PC-9 (cell line): Measurements from ENCODE around the gene THSD7B. TPM values are rescaled to one million over a fixed set of nuclear protein-coding genes. Genes with fewer than 3 reads are reported as not detected.

Experiments
- BruUV-seq: library from RNA; stranded (reverse); fragments of 400-500 nt; replicated peaks from 2 replicates; lab custom pipeline; 2021; lab: Mats Ljungman, UMichigan
- CTCF ChIA-PET: fragments of 300-600 bp; sonication (Branson Sonifier 250); formaldehyde crosslinking; loops from one replicate; lab custom pipeline; 2022; ENCODE audit warnings: antibody characterized with exemption; lab: Charles Lee
- POLR2A ChIA-PET: fragments of 300-600 bp; sonication (Branson Sonifier 250); formaldehyde crosslinking; loops from one replicate; lab custom pipeline; 2022; ENCODE audit warnings: antibody characterized with exemption; ENCODE audit not compliant: unreplicated experiment; lab: Charles Lee
- DNase-seq, 2 experiments: peaks; one replicate each; pipeline versions ENCODE4 v3.0.0 to v3.0.0-alpha.2; 2015 to 2022; ENCODE audit warnings: mixed read lengths in 1 of 2
- H2AFZ ChIP-seq: fragments of 200-600 bp; sonication (generic); 2 replicates; pipeline ENCODE4 v1.8.1; 2017; ENCODE audit warnings: antibody characterized with exemption
- H3F3A ChIP-seq: fragments of 200-600 bp; sonication (generic); 2 replicates; pipeline ENCODE4 v1.8.1; 2017; ENCODE audit warnings: antibody characterized with exemption, mild to moderate bottlenecking, low read depth; ENCODE audit not compliant: insufficient read depth
- H3K27ac ChIP-seq: fragments of 200-600 bp; sonication (generic); 2 replicates; pipeline ENCODE4 v1.6.1; 2016; ENCODE audit warnings: mixed run types
- H3K27me3 ChIP-seq: fragments of 200-600 bp; sonication (generic); 2 replicates; pipeline ENCODE4 v1.6.1; 2016; ENCODE audit warnings: low read depth, mixed run types; ENCODE audit not compliant: insufficient read depth
- H3K36me3 ChIP-seq: fragments of 200-600 bp; sonication (generic); 2 replicates; pipeline ENCODE4 v1.6.1; 2016; ENCODE audit warnings: low read depth, mixed run types
- H3K4me1 ChIP-seq: fragments of 200-600 bp; sonication (generic); replicated peaks from 2 replicates; pipeline ENCODE4 v1.6.1; 2016; ENCODE audit warnings: mixed run types; ENCODE audit not compliant: insufficient read depth
- H3K4me2 ChIP-seq: fragments of 200-600 bp; sonication (generic); 2 replicates; pipeline ENCODE4 v1.6.1; 2017; ENCODE audit warnings: mixed run types
- H3K4me3 ChIP-seq: fragments of 200-600 bp; sonication (generic); 2 replicates; pipeline ENCODE4 v1.6.1; 2016; ENCODE audit warnings: mixed run types
- H3K79me2 ChIP-seq: fragments of 200-600 bp; sonication (generic); 2 replicates; pipeline ENCODE4 v1.6.1; 2017; ENCODE audit warnings: low read depth, mixed run types
- H3K9me2 ChIP-seq: fragments of 200-600 bp; sonication (generic); 2 replicates; pipeline ENCODE4 v1.8.1; 2017; ENCODE audit warnings: mild to moderate bottlenecking; ENCODE audit not compliant: insufficient read depth
- H3K9me3 ChIP-seq: fragments of 200-600 bp; sonication (generic); 2 replicates; pipeline ENCODE4 v1.8.1; 2016; ENCODE audit warnings: low read depth; ENCODE audit not compliant: insufficient read depth
- H4K20me1 ChIP-seq: fragments of 200-600 bp; sonication (generic); 2 replicates; pipeline ENCODE4 v1.8.1; 2017; ENCODE audit not compliant: insufficient read depth
- EZH2 ChIP-seq: fragments of 200-600 bp; sonication (generic); IDR thresholded peaks from 2 replicates; pipeline ENCODE4 v1.8.0; 2017; ENCODE audit warnings: antibody characterized with exemption, low read depth
- intact Hi-C: fragments of 100-400 bp; cut with micrococcal nuclease; formaldehyde crosslinking; loops from one replicate; pipeline ENCODE4 v1.10.0; 2022; ENCODE audit not compliant: unreplicated experiment
- total RNA-seq: library from RNA; stranded (reverse); gene quantifications from 2 replicates; pipeline ENCODE4 v1.2.3, GENCODE V29; 2021
- TF ChIP-seq, protein P1 (sequence below): fragments of 200-600 bp; sonication (generic); conservative IDR thresholded peaks from 2 replicates; pipeline ENCODE4 v1.6.1; 2017; ENCODE audit warnings: mixed run types, antibody characterized with exemption, mild to moderate bottlenecking, moderate library complexity

Gene THSD7B
- total RNA-seq, 1 experiment from 2014 or later = not detected

DNA sequence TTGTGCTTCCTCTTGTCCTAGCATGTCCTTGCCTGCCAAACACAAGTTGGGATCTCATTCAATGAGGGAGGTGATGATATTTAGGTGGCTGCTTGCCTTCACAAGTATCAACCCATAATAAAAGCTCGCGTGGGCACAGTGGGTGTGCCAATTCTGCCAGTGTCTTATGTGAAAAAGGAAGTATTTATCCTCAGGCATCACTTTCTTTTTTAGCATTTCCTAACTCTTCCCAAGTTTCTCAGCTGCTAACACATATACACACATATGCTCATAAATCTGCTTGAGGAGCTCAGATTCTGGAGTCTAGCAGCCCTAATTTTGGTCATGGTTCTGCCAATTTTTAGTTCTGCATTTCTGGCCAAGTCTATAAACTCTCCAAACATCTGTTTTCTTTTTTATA lies 879.4 kb downstream of the THSD7B start:
- intact Hi-C loops = no loop called here
- no peak overlapping the region for H3K4me2 ChIP-seq
- H3K79me2 ChIP-seq = no peaks in the 10 kb centered on the region
- H3K27me3 ChIP-seq = no peaks in the 10 kb centered on the region
- H3K36me3 ChIP-seq = no peaks in the 10 kb centered on the region
- H3K27ac ChIP-seq = no peak overlapping the region
- no peaks in the 10 kb centered on the region for H3K9me2 ChIP-seq
- H2AFZ ChIP-seq = no peak overlapping the region
- H3K9me3 ChIP-seq = no peaks in the 10 kb centered on the region
- no peak for DNase-seq
- BruUV-seq = no TSS peak
- CTCF ChIA-PET = no interaction called here
- no peaks in the 10 kb centered on the region for H3F3A ChIP-seq
- no peak overlapping the region for H3K4me3 ChIP-seq
- TF ChIP-seq, protein P1, sequence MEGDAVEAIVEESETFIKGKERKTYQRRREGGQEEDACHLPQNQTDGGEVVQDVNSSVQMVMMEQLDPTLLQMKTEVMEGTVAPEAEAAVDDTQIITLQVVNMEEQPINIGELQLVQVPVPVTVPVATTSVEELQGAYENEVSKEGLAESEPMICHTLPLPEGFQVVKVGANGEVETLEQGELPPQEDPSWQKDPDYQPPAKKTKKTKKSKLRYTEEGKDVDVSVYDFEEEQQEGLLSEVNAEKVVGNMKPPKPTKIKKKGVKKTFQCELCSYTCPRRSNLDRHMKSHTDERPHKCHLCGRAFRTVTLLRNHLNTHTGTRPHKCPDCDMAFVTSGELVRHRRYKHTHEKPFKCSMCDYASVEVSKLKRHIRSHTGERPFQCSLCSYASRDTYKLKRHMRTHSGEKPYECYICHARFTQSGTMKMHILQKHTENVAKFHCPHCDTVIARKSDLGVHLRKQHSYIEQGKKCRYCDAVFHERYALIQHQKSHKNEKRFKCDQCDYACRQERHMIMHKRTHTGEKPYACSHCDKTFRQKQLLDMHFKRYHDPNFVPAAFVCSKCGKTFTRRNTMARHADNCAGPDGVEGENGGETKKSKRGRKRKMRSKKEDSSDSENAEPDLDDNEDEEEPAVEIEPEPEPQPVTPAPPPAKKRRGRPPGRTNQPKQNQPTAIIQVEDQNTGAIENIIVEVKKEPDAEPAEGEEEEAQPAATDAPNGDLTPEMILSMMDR = no peak
- no peak for TF ChIP-seq EZH2
- H3K4me1 ChIP-seq = no peaks in the 10 kb centered on the region
- POLR2A ChIA-PET = no interaction called here
- no peaks in the 10 kb centered on the region for H4K20me1 ChIP-seq

DNA sequence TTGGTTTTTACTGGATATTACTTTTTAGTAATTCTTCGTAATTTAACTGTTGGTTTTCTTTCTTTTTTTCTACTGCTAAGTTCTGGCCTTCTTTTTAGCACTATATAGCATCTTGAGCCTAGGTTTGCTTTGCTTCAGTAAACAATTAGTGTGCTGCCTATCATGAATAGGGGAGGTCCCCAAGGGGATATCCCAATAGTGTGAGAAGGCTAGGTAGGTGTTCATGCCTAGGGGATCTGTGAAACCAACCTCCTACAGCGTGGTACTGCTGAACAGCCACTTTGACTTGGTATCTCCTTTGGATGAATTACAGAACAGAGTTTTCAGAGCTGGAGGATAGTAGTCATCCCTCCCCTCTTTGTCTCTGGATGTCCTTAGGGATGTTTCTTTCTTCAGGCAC lies 888.7 kb downstream of the THSD7B start:
- no TSS peak for BruUV-seq
- H4K20me1 ChIP-seq = no peaks in the 10 kb centered on the region
- no peak overlapping the region for H3K4me2 ChIP-seq
- H3K9me3 ChIP-seq = no peaks in the 10 kb centered on the region; the same call in 1 of the 2 replicates
- no peaks in the 10 kb centered on the region for H3K27me3 ChIP-seq
- no peaks in the 10 kb centered on the region for H3K79me2 ChIP-seq
- H3K9me2 ChIP-seq = no peaks in the 10 kb centered on the region
- no peak for DNase-seq
- no peak overlapping the region for H3K4me3 ChIP-seq
- H3K27ac ChIP-seq = no peak overlapping the region
- ChIA-PET POLR2A (no interaction called here), CTCF (no interaction called here)
- intact Hi-C loops = no loop called here
- no peaks in the 10 kb centered on the region for H3K36me3 ChIP-seq
- H2AFZ ChIP-seq = no peak overlapping the region
- TF ChIP-seq EZH2 = no peak
- TF ChIP-seq, protein P1 = no peak
- no peaks in the 10 kb centered on the region for H3K4me1 ChIP-seq
- H3F3A ChIP-seq = no peaks in the 10 kb centered on the region

DNA sequence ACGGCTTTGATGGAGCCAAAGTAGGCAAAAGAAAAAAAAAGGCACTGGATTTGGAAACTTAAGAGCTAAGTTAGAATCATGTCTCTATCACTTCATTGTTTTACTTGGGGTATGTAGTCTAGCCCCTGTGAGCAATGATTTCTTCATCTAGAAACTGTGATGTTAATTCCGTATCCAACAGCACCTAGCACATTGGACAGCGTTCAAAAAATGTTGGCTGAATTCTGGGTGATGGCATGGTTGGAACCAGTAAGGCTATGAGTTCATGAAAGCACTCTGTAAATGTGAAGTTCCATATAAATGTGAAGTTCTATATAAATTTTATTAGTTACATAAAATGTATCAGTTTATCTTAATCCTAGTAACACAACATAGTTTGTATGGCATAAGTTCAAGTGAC lies 890.5 kb downstream of the THSD7B start:
- no peaks in the 10 kb centered on the region for H3K4me1 ChIP-seq
- BruUV-seq = no TSS peak
- no peak for DNase-seq
- no peaks in the 10 kb centered on the region for H3K9me3 ChIP-seq
- H2AFZ ChIP-seq = no peak overlapping the region
- no peaks in the 10 kb centered on the region for H3F3A ChIP-seq
- no peaks in the 10 kb centered on the region for H3K27me3 ChIP-seq
- ChIA-PET CTCF (no interaction called here), POLR2A (no interaction called here)
- H3K36me3 ChIP-seq = no peaks in the 10 kb centered on the region
- no peaks in the 10 kb centered on the region for H4K20me1 ChIP-seq
- no peak overlapping the region for H3K4me2 ChIP-seq
- H3K27ac ChIP-seq = no peak overlapping the region
- intact Hi-C loops = no loop called here
- no peak for TF ChIP-seq EZH2
- TF ChIP-seq, protein P1 = no peak
- H3K79me2 ChIP-seq = no peaks in the 10 kb centered on the region
- H3K9me2 ChIP-seq = no peaks in the 10 kb centered on the region
- H3K4me3 ChIP-seq = no peak overlapping the region
